Tibial artery (tissue), 4 donors: ENCODE measurements around the gene ART5.
A peak's percentile ranks its signal among the peaks of the same experiment; 100 is the strongest.
"Not testable (repeated sequence)": the region's sequence is repeated elsewhere in the genome, so short reads cannot be mapped to it uniquely, and the experiment has no call there.

Experiments used
- DNase-seq, 2 donors: peaks; one replicate each; pipeline ENCODE4 v3.0.0-alpha.2; 2019
- H3K27ac ChIP-seq, 2 donors: fragments of 200-600 bp; sonication (generic) in 1 of 2; 1 replicate in 1 of 2; 2 replicates in 1 of 2; pipeline ENCODE4 v1.5.1; 2018 to 2019; ENCODE audit warnings: mild to moderate bottlenecking in 1 of 2
- H3K27me3 ChIP-seq, 2 donors: fragments of 200-600 bp; sonication (generic) in 1 of 2; one replicate each; pipeline versions ENCODE4 v1.5.1 to v1.6.0; 2016 to 2019
- H3K36me3 ChIP-seq, 3 donors: fragments of 200-600 bp; sonication (generic) in 2 of 3; one replicate each; pipeline ENCODE4 v1.5.1; 2016 to 2019; ENCODE audit warnings: mild to moderate bottlenecking in 2 of 3
- H3K4me1 ChIP-seq, 4 donors: fragments of 200-600 bp; sonication (generic) in 2 of 4; 1 replicate in 3 of 4; 2 replicates in 1 of 4; pipeline ENCODE4 v1.5.1; 2016 to 2019
- H3K4me3 ChIP-seq, 2 donors: fragments of 200-600 bp; sonication (generic) in 1 of 2; 1 replicate in 1 of 2; 2 replicates in 1 of 2; pipeline ENCODE4 v1.5.1; 2018 to 2019; ENCODE audit warnings: mild to moderate bottlenecking in 2 of 2
- H3K9me3 ChIP-seq, 3 donors: fragments of 200-600 bp; sonication (generic) in 1 of 3; one replicate each; pipeline ENCODE4 v1.5.1; 2016 to 2019
- intact Hi-C: fragments of 100-400 bp; cut with DNase I; formaldehyde crosslinking; loops from one replicate; pipeline ENCODE4 v1.15.0; 2023; ENCODE audit warnings: low total_unique reads
- TF ChIP-seq, protein P1 (sequence below), 2 experiments: fragments of 200-600 bp in 1 of 2; fragments of 450-650 bp in 1 of 2; IDR thresholded peaks; one replicate each; pipeline ENCODE4 v1.5.1; 2017 to 2019; ENCODE audit warnings: antibody characterized with exemption in 2 of 2, mild to moderate bottlenecking in 1 of 2, moderate library complexity in 1 of 2

Gene ART5

DNA sequence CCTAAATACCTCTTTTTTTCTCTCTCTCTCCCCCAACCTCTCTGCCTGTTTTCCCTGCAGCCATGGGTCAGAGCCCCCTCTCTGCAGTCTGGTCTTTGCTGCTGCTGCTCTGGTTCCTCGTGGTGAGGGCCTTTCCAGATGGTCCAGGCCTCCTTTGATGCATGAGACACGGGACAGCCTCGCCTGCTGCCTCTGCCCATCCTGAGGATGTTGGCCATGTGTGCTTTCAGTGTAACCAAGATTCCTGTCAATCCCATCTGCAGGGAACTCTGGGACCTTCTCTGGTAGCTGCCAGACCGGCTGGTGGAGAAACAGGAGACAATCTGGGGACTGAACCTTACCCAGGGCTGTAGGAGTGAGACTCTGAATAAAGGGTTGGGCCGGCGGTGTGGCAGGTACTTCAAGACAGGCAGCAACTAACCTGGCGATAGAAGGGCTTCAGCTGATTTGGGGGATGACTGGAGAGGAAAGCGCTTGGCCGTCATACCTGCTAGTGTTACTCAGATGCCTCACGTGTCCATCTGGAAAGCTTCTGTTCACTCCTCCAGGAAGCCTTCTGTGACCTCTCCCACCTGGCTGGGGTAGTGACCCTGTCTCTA is 22.3 kb upstream of the ART5 start:
- TF ChIP-seq, protein P1, sequence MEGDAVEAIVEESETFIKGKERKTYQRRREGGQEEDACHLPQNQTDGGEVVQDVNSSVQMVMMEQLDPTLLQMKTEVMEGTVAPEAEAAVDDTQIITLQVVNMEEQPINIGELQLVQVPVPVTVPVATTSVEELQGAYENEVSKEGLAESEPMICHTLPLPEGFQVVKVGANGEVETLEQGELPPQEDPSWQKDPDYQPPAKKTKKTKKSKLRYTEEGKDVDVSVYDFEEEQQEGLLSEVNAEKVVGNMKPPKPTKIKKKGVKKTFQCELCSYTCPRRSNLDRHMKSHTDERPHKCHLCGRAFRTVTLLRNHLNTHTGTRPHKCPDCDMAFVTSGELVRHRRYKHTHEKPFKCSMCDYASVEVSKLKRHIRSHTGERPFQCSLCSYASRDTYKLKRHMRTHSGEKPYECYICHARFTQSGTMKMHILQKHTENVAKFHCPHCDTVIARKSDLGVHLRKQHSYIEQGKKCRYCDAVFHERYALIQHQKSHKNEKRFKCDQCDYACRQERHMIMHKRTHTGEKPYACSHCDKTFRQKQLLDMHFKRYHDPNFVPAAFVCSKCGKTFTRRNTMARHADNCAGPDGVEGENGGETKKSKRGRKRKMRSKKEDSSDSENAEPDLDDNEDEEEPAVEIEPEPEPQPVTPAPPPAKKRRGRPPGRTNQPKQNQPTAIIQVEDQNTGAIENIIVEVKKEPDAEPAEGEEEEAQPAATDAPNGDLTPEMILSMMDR (IDR thresholded peaks at IDR 0.05), result no peak
- H3K27me3 ChIP-seq, result no peaks in the 10 kb centered on the region
- H3K4me1 ChIP-seq, result no peaks in the 10 kb centered on the region
- peak in 1 of 2 donors; percentile 39 for DNase-seq
- H3K4me3 ChIP-seq, result no peak overlapping the region
- H3K9me3 ChIP-seq, result no peaks in the 10 kb centered on the region
- H3K27ac ChIP-seq, result no peak overlapping the region
- intact Hi-C loops, result no loop called here
- H3K36me3 ChIP-seq, result peaks cover 18 to 55% (median 37%) of the 10 kb centered on the region in 3 donors

DNA sequence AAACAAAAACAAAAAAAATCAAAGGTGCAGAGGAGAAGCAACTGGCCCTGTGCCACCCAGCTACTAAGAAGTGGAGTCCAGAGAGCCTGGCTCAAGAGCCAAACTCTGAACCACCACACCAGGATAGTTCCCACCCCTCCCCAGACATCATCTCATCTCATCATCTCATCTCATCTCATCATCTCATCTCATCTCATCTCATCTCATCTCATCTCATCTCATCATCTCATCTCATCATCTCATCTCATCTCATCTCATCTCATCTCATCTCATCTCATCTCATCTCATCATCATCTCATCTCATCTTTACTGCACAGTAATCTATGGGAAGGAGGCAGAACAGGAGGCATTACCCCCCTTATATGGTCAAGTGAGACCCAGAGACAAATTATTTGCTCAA is 21.1 kb upstream of the ART5 start:
- TF ChIP-seq, protein P1 (IDR thresholded peaks at IDR 0.05), result no peak
- Histone ChIP-seq H3K27ac (no peak overlapping the region), H3K4me1 (no peaks in the 10 kb centered on the region), H3K36me3 (peaks cover 16 to 43% (median 28%) of the 10 kb centered on the region in 3 donors), H3K9me3 (no peaks in the 10 kb centered on the region), H3K4me3 (no peak overlapping the region), H3K27me3 (no peaks in the 10 kb centered on the region)
- intact Hi-C loops, result no loop called here
- DNase-seq, result no peak

DNA sequence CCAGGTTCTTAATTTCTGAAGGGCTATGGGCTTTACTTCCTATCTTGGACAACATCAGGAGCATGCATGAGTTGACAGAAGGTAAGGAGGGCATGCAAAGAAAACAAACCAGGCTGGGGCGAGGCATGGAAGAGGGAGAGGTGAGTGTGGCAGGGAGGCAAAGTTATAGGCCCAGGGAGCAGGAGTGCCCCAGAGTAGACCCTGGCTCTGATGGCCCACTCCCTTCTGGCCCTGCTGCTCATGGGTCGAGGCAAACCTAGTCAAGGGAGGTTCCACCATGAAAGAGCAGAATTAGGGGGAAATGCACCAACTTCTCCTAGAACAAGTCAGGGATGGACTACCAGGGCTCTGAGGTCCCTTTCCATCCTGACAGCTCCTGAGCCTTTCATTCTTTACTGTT is 19.2 kb upstream of the ART5 start:
- no peaks in the 10 kb centered on the region for H3K9me3 ChIP-seq
- no peak overlapping the region for H3K27ac ChIP-seq
- peaks cover 0 to 24% (median 10%) of the 10 kb centered on the region in 3 donors for H3K36me3 ChIP-seq
- no peaks in the 10 kb centered on the region for H3K4me1 ChIP-seq
- intact Hi-C loops, result no loop called here
- TF ChIP-seq, protein P1 (IDR thresholded peaks at IDR 0.05), result no peak
- no peaks in the 10 kb centered on the region for H3K27me3 ChIP-seq
- H3K4me3 ChIP-seq, result no peak overlapping the region
- DNase-seq, result peak in 1 of 2 donors; percentile 19

DNA sequence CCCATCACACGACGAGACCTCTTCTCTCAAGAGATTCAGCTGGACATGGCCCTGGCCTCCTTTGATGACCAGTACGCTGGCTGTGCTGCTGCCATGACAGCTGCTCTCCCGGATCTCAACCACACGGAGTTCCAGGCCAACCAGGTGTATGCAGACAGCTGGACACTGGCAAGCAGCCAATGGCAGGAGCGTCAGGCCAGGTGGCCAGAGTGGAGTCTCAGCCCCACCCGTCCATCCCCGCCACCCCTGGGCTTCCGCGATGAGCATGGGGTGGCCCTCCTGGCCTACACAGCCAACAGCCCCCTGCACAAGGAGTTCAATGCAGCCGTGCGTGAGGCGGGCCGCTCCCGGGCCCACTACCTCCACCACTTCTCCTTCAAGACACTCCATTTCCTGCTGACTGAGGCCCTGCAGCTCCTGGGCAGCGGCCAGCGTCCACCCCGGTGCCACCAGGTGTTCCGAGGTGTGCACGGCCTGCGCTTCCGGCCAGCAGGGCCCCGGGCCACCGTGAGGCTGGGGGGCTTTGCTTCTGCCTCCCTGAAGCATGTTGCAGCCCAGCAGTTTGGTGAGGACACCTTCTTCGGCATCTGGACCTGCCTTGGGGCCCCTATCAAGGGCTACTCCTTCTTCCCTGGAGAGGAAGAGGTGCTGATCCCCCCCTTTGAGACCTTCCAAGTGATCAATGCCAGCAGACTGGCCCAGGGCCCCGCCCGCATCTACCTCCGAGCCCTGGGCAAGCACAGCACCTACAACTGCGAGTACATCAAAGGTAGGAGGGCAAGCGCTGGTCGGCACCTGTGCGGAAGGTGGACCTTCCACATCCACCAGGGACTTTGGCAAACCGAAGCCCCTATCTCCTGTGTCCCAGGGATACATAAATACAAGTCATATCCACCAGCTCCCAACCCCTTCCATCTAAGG is 18.1 kb upstream of the ART5 start:
- H3K9me3 ChIP-seq, result no peaks in the 10 kb centered on the region
- H3K4me3 ChIP-seq, result no peak overlapping the region
- peaks cover 0 to 13% (median 6%) of the 10 kb centered on the region in 3 donors for H3K36me3 ChIP-seq
- H3K27me3 ChIP-seq, result no peaks in the 10 kb centered on the region
- H3K27ac ChIP-seq, result no peak overlapping the region
- TF ChIP-seq, protein P1 (IDR thresholded peaks at IDR 0.05), result no peak
- H3K4me1 ChIP-seq, result no peaks in the 10 kb centered on the region
- intact Hi-C loops, result no loop called here
- peak in 1 of 2 donors; percentile 63 for DNase-seq

DNA sequence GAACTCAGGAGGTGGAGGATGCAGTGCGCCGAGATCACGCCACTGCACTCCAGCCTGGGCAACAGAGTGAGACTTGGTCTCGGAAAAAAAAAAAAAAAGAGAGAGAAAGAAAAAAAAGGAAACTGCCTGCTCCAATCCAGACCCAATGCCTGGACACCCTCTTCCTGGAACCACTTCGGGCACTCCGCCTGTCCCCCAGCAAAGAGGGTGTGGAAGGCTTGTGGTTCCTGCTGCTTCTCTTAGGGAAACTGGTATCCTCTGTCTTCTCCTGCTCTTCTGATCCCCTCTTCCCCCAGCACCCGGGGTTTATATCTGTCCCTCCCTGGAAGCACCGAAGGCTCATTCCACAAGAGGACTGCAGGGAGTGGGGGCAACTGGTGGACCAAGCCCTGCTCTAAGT is 16.5 kb upstream of the ART5 start:
- H3K36me3 ChIP-seq, result no peaks in the 10 kb centered on the region
- no peaks in the 10 kb centered on the region for H3K9me3 ChIP-seq
- peak in 1 of 2 donors; percentile 19 for DNase-seq
- TF ChIP-seq, protein P1 (IDR thresholded peaks at IDR 0.05), result no peak
- H3K27me3 ChIP-seq, result no peaks in the 10 kb centered on the region
- intact Hi-C loops, result no loop called here
- no peak overlapping the region for H3K4me3 ChIP-seq
- H3K4me1 ChIP-seq, result no peaks in the 10 kb centered on the region
- H3K27ac ChIP-seq, result no peak overlapping the region

DNA sequence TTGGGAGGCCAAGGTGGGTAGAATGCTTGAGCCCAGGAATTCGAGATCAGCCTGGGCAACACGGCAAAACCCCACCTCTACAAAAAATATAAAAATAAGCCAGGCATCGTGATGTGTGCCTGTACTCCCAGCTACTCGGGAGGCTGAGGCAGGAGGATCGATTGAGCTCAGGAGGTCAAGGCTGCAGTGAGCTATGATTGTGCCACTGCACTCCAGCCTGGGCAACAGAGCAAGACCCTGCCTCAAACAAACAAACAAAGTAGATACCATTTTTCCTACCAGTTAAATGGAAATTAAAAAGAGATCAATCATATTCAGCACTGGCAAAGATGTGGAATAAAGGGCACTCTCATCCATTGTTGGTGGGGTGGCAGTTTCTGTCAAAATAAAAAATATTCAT is 15.5 kb upstream of the ART5 start:
- intact Hi-C loops, H3K27ac ChIP-seq, H3K9me3 ChIP-seq, H3K4me1 ChIP-seq, H3K36me3 ChIP-seq, H3K4me3 ChIP-seq, DNase-seq, H3K27me3 ChIP-seq: not testable (repeated sequence)
